ENCODE data around the gene CCL24.
"Not testable (repeated sequence)": the region's sequence is repeated elsewhere in the genome, so short reads cannot be mapped to it uniquely, and the experiment has no call there.

Gene CCL24, protein sequence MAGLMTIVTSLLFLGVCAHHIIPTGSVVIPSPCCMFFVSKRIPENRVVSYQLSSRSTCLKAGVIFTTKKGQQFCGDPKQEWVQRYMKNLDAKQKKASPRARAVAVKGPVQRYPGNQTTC

GRCh38 chr7:75813781-75814236 is at the start of gene CCL24:
TSS of gene CCL24 (minus strand) at chr7:75813806. CDS start at chr7:75813715, 91 bp downstream.
- no peak for DNase-seq (ENCODE audit: low read depth in 2 of 2)

DNA sequence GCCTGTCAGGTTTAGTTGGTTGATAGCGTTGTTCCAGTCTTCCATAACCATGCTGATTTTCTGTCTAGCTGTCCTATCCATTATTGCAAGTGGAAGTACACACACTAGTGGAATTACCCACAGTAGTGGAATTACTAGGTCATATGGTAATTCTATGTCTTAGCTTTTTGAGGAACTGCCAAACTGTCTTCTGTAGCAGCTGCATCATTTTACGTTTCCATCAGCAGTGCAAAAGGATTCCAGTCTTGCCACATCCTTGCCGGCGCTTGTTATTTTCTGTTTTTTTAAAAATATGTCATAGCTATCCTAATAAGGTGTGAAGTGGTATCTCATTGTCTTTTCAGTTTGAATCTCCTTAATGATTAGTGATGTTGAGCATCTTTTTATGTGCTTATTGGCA is 48.0 kb upstream of the CCL24 start:
- DNase-seq (ENCODE audit: low read depth in 2 of 2), result no peak

- no peak for DNase-seq (ENCODE audit: low read depth in 2 of 2)
Observed at GRCh38 chr7:75858410-75858809, 44.8 kb upstream of the CCL24 start.

GRCh38 chr7:75856536-75856935 is 42.9 kb upstream of the CCL24 start:
- DNase-seq (ENCODE audit: low read depth in 2 of 2), result no peak

- not testable (repeated sequence) for DNase-seq (ENCODE audit: low read depth in 2 of 2)
Observed at GRCh38 chr7:75854813-75855345, 41.3 kb upstream of the CCL24 start.

GRCh38 chr7:75854233-75854632 is 40.6 kb upstream of the CCL24 start:
- no peak for DNase-seq (ENCODE audit: low read depth in 2 of 2)

DNA sequence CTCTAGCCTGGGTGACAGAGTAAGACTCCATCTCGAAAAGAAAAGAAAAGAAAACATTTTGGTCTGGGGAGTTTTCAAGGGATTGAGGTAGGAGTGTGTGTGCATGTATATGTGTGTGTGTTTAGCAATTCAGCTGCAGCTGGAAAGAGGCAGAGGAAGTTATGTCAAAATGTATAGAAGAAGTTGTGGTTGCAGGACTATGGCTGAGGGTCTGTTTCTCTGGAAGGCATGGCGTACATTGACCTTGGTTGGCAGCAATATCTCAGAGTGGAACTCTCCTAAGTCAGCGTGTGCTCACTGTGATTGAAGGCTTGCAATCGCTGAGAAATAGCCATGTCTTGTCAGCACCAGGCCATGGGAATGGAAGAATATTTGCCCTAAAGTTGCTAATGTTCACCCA is 36.6 kb upstream of the CCL24 start:
- no peak for DNase-seq (ENCODE audit: low read depth in 2 of 2)

- no peak for DNase-seq (ENCODE audit: low read depth in 2 of 2)
Observed at GRCh38 chr7:75849573-75849972, 36.0 kb upstream of the CCL24 start.

DNA sequence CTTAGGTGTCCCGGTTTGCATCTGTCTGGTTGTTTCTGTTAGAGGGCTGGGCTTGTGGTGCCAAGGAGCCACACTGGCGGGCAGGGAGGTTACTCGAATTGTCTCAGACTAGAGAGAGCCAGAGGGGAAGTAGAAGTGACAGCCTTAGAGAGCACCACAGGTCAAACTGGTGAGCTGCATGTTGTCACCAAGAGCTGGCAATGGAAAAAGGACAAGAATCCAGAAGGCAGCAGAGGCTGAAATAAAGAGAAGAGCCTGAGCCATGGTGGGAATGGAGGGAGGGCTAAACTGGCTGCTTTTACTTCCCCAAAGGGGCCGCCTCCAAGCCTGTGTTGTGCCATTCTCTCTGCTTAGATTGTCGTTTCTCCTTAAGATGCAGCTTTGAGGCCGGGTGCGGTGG is 34.1 kb upstream of the CCL24 start:
- no peak for DNase-seq (ENCODE audit: low read depth in 2 of 2)

GRCh38 chr7:75845132-75845531 is 31.5 kb upstream of the CCL24 start:
- DNase-seq (ENCODE audit: low read depth in 2 of 2), result not testable (repeated sequence)

- no peak for DNase-seq (ENCODE audit: low read depth in 2 of 2)
Observed at GRCh38 chr7:75844158-75844557, 30.6 kb upstream of the CCL24 start.

DNA sequence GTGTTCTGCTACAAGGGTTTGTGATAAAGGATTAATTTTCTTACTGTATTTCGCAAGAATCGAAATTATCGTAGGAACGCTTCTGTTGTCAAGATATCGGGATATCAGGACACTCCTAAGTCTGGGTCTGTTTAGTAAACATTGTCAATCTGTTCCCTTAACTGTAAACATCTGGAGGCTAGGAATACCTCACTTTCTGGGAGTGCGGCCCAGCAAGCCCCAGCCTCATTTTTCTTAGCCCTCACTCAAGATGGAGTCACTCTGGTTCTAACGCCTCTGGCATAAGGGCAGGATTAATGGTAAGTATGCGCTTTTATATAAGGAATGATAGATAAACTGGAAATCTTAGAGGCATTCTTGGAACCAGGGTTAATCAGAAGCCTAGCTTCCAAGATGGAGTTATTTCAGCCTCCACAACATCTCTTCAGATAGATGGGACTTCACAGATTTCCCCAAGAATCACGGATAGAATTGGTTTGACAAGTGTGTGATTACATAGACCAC is 30.1 kb upstream of the CCL24 start:
- DNase-seq (ENCODE audit: low read depth in 2 of 2), result no peak

GRCh38 chr7:75842836-75843446 is 29.3 kb upstream of the CCL24 start:
- no peak for DNase-seq (ENCODE audit: low read depth in 2 of 2)

DNA sequence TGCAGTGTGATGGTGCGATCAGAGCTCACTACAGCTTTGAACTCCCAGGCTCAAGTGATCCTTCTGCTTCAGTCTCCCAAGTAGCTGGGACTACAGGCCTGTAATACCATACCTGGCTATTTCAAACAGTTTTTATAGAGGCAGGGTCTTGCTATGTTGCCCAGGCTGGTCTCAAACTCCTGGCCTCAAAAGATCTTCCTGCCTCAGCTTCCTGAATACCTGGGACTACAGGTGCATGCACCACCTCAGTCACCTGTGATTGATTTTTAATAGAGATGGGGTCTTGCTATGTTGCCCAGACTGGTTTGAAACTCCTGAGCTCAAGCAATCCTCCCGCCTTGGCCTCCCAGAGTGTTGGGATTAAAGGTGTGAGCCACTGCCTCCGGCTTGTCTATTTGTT is 26.4 kb upstream of the CCL24 start:
- DNase-seq (ENCODE audit: low read depth in 2 of 2), result no peak

- not testable (repeated sequence) for DNase-seq (ENCODE audit: low read depth in 2 of 2)
Observed at GRCh38 chr7:75838281-75838930, 24.8 kb upstream of the CCL24 start.

GRCh38 chr7:75836798-75837197 is 23.2 kb upstream of the CCL24 start:
- no peak for DNase-seq (ENCODE audit: low read depth in 2 of 2)

DNA sequence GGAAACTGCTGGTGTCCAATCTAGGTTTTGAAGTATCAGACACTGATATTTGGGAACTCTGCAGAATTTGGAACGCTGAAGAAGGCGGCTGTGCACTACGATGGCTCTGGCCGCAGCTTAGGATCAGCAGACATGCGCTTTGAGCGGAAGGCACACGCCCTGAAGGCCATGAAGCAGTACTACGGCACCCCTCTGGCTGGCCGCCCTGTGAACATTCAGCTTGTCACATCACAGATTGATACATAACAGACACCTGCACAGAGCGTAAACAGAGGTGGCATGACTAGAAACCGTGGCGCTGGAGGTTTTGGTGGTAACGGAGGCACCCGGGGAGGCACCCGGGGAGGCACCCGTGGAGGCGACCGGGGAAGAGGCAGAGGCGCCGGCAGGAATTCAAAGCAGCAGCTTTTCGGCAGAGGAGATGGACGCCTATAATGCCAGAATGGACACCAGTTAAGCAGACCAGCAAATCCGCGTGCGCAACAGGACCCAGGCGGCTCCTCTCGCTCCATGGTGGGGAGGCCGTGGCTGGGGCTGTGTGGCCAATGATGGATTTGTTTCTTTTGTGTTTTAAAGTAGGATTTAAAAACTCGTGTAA is 22.2 kb upstream of the CCL24 start:
- no peak for DNase-seq (ENCODE audit: low read depth in 2 of 2)

- not testable (repeated sequence) for DNase-seq (ENCODE audit: low read depth in 2 of 2)
Observed at GRCh38 chr7:75833662-75834061, 20.1 kb upstream of the CCL24 start.

GRCh38 chr7:75830978-75831377 is 17.4 kb upstream of the CCL24 start:
- no peak for DNase-seq (ENCODE audit: low read depth in 2 of 2)

- DNase-seq (ENCODE audit: low read depth in 2 of 2), result not testable (repeated sequence)
Observed at GRCh38 chr7:75829656-75830055, 16.1 kb upstream of the CCL24 start.

GRCh38 chr7:75823198-75823910 is 9.7 kb upstream of the CCL24 start:
- DNase-seq (ENCODE audit: low read depth in 2 of 2), result no peak

DNA sequence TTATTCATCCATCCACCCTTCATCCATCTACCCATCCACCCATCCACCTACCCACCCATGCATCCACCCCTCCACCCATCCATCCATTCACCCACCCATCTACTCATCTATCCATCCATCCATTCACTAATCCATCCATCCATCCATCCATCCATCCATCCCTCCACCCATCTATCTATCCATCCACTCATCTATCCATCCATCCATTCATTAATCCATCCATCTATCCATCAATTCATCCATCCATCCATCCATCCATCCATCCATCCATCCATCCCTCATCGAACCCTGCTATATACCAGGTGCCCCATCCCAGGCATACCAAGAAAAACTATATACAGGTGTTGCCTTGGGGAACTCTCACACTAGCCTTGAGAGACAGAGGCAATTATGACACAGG is 7.1 kb upstream of the CCL24 start:
- no peak for DNase-seq (ENCODE audit: low read depth in 2 of 2)

Data from stimulated activated CD8-positive, alpha-beta memory T cell treated with anti-CD3 and anti-CD28 coated beads, Interleukin-15, amount 100 ng/mL, for 4 hours (primary cell).